Mammary epithelial cell (primary cell): ENCODE data around the gene AKTIP.

ENCODE experiments used
- CTCF ChIP-seq, 2 donors: IDR thresholded peaks in 1 of 2; conservative IDR thresholded peaks in 1 of 2; 2 replicates each; pipeline ENCODE4 v1.5.1; 2011 to 2012; ENCODE audit warnings: inconsistent platforms in 2 of 2, low read length in 2 of 2, mild to moderate bottlenecking in 2 of 2, control low read depth in 1 of 2, low read depth in 1 of 2; ENCODE audit not compliant: insufficient read depth in 1 of 2; ENCODE audit errors: extremely low read depth in 1 of 2
- EZH2 ChIP-seq: IDR thresholded peaks from 2 replicates; pipeline ENCODE4 v1.6.1; 2012; ENCODE audit warnings: low read length, inconsistent platforms, borderline replicate concordance

- no peak for TF ChIP-seq CTCF (conservative IDR thresholded peaks at IDR 0.05 in 1 of 2, IDR thresholded peaks at IDR 0.05 in 1 of 2; ENCODE audit: extremely low read depth in 1 of 2, insufficient read depth in 1 of 2, low read depth in 1 of 2, low read length in 2 of 2)
- TF ChIP-seq EZH2, result no peak
Observed at GRCh38 chr16:53515259-53515658, 12.2 kb upstream of the AKTIP start.
